Panc1 (cell line): ENCODE results near the gene MAPK8.

Experiments used
- TF ChIP-seq, protein P1 (sequence below): fragments of 450-650 bp; IDR thresholded peaks from 2 replicates; pipeline ENCODE4 v1.5.1; 2017; ENCODE audit warnings: mild to moderate bottlenecking
- TF ChIP-seq, protein P2 (sequence below), 2 experiments: IDR thresholded peaks; 2 replicates each; pipeline ENCODE4 v1.6.1; 2011 to 2012; ENCODE audit warnings: low read depth in 2 of 2, control low read depth in 1 of 2, low read length in 1 of 2, mild to moderate bottlenecking in 1 of 2, moderate library complexity in 1 of 2; ENCODE audit not compliant: insufficient read depth in 1 of 2

DNA sequence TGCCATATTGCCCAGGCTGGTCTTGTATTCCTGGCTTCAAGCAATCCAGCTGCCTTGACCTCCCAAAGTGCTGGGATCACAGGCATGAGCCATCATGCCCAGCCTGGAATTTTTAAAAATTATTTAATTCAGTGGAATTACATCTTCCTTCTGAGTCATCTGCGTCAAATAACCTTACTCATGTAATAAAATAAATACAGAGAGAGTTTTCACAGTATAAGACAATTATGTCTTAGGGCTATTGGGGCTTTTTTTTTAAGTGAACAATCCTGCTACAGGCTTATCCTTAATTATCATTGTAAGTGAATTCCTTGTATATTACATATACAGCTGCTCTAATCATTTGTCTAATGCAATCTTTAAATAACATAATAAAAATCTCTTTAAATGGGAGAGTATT is 108.3 kb downstream of the MAPK8 start:
- TF ChIP-seq, protein P1, sequence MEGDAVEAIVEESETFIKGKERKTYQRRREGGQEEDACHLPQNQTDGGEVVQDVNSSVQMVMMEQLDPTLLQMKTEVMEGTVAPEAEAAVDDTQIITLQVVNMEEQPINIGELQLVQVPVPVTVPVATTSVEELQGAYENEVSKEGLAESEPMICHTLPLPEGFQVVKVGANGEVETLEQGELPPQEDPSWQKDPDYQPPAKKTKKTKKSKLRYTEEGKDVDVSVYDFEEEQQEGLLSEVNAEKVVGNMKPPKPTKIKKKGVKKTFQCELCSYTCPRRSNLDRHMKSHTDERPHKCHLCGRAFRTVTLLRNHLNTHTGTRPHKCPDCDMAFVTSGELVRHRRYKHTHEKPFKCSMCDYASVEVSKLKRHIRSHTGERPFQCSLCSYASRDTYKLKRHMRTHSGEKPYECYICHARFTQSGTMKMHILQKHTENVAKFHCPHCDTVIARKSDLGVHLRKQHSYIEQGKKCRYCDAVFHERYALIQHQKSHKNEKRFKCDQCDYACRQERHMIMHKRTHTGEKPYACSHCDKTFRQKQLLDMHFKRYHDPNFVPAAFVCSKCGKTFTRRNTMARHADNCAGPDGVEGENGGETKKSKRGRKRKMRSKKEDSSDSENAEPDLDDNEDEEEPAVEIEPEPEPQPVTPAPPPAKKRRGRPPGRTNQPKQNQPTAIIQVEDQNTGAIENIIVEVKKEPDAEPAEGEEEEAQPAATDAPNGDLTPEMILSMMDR = no peak
- TF ChIP-seq, protein P2, sequence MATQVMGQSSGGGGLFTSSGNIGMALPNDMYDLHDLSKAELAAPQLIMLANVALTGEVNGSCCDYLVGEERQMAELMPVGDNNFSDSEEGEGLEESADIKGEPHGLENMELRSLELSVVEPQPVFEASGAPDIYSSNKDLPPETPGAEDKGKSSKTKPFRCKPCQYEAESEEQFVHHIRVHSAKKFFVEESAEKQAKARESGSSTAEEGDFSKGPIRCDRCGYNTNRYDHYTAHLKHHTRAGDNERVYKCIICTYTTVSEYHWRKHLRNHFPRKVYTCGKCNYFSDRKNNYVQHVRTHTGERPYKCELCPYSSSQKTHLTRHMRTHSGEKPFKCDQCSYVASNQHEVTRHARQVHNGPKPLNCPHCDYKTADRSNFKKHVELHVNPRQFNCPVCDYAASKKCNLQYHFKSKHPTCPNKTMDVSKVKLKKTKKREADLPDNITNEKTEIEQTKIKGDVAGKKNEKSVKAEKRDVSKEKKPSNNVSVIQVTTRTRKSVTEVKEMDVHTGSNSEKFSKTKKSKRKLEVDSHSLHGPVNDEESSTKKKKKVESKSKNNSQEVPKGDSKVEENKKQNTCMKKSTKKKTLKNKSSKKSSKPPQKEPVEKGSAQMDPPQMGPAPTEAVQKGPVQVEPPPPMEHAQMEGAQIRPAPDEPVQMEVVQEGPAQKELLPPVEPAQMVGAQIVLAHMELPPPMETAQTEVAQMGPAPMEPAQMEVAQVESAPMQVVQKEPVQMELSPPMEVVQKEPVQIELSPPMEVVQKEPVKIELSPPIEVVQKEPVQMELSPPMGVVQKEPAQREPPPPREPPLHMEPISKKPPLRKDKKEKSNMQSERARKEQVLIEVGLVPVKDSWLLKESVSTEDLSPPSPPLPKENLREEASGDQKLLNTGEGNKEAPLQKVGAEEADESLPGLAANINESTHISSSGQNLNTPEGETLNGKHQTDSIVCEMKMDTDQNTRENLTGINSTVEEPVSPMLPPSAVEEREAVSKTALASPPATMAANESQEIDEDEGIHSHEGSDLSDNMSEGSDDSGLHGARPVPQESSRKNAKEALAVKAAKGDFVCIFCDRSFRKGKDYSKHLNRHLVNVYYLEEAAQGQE (IDR thresholded peaks at IDR 0.05; ENCODE audit: insufficient read depth in 1 of 2, low read depth in 2 of 2, low read length in 1 of 2) = no peak
